ENCODE data around the gene GRIK3. TPM values are rescaled to one million over a fixed set of nuclear protein-coding genes. Genes with fewer than 3 reads are reported as not detected.
"Not testable (repeated sequence)": the region's sequence is repeated elsewhere in the genome, so short reads cannot be mapped to it uniquely, and the experiment has no call there.

Gene GRIK3
- total RNA-seq, 2 donors from 2014 or later = not detected

DNA sequence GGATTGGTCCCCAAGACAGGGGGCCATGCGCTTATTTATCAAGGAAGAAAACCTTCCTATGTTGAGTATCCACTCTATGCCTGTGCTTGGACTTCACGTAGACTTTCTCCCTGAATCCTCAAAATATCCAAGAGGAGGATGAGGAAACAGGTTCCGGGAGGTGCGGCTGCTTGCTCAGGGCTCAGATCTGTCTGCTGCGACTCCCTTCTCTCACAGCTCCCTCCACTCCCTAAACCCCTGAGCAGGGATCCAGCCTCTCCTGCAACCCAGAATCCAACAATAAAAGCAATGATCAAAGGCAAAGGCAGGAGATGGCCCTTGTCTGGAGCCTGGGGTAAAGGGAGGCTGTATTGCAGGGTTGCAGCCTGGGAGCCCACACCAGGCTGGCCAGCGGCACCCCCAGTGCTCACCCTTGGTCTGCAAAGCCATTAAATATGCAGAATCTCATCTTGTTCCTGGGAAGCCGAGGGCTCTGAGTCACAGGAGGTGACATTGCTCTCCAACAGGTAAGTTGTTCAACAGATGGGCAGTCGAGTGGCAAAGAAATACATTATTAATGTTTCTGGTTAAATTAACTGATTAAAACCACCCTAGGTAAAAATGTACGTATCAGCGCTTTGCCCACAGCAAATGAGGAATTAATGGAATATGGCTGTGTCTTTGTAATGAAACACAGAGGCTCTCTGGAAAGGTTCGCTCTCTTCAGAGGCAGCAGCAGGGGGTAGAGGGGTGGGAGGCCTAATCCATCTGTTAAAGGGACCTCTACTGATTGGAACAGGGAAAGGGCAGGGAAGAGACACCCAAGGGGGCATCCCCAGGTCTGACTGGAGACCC, 111.5 kb downstream of the GRIK3 start:
- Mint-ChIP-seq H3K4me1 (ENCODE audit: low read depth in 2 of 2) (no peaks in the 10 kb centered on the region), H3K9me3 (no peaks in the 10 kb centered on the region), H3K27ac (no peak overlapping the region), H3K27me3 (peaks cover 0 to 6% of the 10 kb centered on the region in 2 donors), H3K36me3 (no peaks in the 10 kb centered on the region), H3K4me3 (no peak overlapping the region)
- ATAC-seq (no peak), DNase-seq (ENCODE audit: low spot score) (no peak)

DNA sequence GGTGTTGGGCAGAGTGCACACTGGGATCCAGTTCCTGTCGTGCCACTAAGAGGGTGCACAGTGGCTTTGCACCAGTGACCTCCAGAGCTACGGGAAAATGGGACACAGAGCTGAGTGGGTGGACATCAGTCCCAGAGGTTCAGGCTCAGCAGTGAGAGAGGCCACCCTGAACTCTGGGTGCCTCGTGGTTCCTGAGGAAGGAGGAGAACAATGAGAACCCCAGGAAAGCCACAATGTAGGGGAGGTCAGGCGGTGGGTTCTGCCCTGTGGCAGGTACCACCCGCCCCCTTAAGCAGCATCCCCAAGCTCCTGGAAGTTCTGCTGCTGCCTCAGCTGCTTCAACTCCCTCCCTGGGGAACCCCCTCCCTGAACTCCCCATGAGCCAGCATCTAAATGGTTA, 112.2 kb downstream of the GRIK3 start:
- peaks cover 0 to 3% of the 10 kb centered on the region in 2 donors for H3K27me3 Mint-ChIP-seq
- DNase-seq (ENCODE audit: low spot score) (no peak), ATAC-seq (no peak)
- H3K36me3 Mint-ChIP-seq = no peaks in the 10 kb centered on the region
- no peaks in the 10 kb centered on the region for H3K9me3 Mint-ChIP-seq
- H3K4me3 Mint-ChIP-seq = no peak overlapping the region
- no peak overlapping the region for H3K27ac Mint-ChIP-seq
- H3K4me1 Mint-ChIP-seq (ENCODE audit: low read depth in 2 of 2) = no peaks in the 10 kb centered on the region

DNA sequence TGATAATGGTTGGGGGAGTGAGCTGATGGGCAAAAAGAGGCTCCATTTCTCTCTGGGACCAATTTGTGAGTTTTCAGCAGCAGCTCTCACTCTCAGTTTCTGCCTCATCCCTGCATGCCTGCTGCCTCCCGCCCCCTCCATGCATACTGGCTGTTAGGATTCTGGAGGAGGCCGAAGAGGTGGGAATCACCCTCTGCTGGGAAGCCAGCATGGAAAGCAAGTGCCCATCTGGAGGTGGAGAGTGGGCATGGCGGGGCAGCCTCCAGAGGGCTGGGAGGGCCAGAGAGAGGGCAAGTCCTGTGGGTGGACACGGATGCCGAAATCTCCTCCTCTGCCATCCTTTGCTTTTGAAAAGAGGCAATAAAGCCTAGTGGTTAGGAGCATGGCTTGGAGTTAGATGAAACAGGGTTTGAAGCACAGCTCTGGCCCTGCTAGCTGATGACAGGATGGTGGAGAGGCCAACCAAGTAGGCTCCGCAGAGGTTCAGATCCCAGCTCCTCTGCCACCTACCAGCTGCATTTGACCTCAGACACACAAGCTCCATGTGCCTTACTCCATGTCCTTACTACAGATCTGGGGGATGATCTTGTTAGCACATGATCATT, 113.4 kb downstream of the GRIK3 start:
- peaks cover under 1 to 2% of the 10 kb centered on the region in 2 donors for H3K27me3 Mint-ChIP-seq
- H3K4me1 Mint-ChIP-seq (ENCODE audit: low read depth in 2 of 2) = no peaks in the 10 kb centered on the region
- no peaks in the 10 kb centered on the region for H3K9me3 Mint-ChIP-seq
- H3K36me3 Mint-ChIP-seq = no peaks in the 10 kb centered on the region
- no peak overlapping the region for H3K27ac Mint-ChIP-seq
- no peak for DNase-seq (ENCODE audit: low spot score)
- no peak overlapping the region for H3K4me3 Mint-ChIP-seq
- no peak for ATAC-seq

DNA sequence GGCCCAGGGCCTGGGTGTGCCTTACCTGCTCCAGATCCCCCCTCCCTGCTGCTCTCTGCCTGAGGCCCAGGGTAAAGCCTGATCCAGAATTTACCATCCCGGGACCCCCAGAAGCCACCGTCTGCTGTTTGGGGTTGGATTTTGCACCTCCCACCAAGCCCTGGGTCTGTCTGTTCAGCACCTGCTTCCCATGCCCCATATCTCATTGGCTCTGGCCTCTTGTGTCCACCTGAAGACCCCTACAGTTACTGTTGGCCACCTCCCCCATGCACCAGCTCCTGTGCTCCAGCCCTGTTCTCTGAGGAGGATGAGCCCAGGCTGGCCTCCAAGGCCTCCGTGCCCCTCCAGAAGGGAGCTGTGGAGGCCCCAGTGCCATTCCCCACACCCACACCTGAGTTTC, 113.9 kb downstream of the GRIK3 start:
- DNase-seq (ENCODE audit: low spot score) (no peak), ATAC-seq (no peak)
- Mint-ChIP-seq H3K27me3 (peaks cover 4 to 7% of the 10 kb centered on the region in 2 donors), H3K36me3 (no peaks in the 10 kb centered on the region), H3K27ac (no peak overlapping the region), H3K9me3 (no peaks in the 10 kb centered on the region), H3K4me1 (ENCODE audit: low read depth in 2 of 2) (no peaks in the 10 kb centered on the region), H3K4me3 (no peak overlapping the region)

DNA sequence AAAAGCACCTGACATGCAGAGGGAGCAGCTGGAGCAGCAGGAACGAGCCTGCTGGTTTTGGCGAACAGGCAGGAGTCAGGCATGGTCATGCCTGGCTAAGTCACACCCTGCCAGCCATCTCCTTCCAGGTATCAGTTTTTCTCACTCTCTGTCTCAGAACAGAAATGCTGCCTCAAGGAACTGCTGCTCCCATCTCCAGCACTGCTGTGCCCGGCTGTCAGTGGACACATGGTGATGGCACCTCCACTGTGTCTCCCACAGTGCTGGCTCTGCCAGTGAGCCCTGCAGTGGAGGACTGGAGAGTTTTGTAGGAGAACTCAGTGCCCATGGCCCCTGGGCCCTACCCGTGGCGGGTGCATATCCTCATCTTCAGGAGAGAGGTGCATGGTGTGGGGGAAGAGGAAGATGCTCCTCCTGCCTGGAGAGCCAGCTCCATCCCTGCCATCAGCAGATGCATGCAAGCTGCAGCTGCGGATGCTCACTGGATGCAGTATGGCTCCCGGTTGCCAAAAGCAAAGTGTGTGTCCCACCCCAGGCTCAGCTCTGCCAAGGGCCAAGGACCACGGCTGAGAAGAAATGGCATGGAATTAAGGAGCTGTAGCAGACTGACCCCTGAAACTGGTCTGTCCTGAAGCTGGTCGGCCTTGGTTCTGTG, 114.7 kb downstream of the GRIK3 start:
- Mint-ChIP-seq H3K4me1 (ENCODE audit: low read depth in 2 of 2) (no peaks in the 10 kb centered on the region), H3K27me3 (peaks cover 4 to 7% of the 10 kb centered on the region in 2 donors), H3K27ac (no peak overlapping the region), H3K36me3 (no peaks in the 10 kb centered on the region), H3K4me3 (no peak overlapping the region), H3K9me3 (no peaks in the 10 kb centered on the region)
- ATAC-seq (peak in 1 of 2 donors; percentile 51), DNase-seq (ENCODE audit: low spot score) (no peak)

DNA sequence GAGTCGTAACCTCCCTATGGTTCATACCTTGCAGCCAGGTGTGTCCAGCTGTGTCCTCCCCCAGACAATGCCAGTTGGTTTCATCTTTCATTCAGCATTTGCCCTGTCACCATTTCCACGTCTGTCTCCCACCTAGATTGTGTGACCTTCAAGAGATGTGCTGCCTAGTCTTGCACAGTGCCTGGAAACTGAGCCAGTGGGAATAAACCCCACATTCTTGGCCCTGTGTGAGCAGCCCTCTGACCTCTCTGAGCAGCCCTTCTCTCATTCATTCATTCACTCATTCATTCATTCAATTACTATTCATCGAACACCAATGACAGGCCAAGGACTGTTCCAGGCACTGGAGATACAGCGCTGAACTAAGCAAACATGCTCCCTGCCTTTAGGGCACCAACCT, 115.7 kb downstream of the GRIK3 start:
- no peak for DNase-seq (ENCODE audit: low spot score)
- no peak for ATAC-seq
- H3K36me3 Mint-ChIP-seq = no peaks in the 10 kb centered on the region
- no peak overlapping the region for H3K4me3 Mint-ChIP-seq
- H3K27ac Mint-ChIP-seq = no peak overlapping the region
- H3K4me1 Mint-ChIP-seq (ENCODE audit: low read depth in 2 of 2) = no peaks in the 10 kb centered on the region
- H3K9me3 Mint-ChIP-seq = no peaks in the 10 kb centered on the region
- H3K27me3 Mint-ChIP-seq = peaks cover 8 to 15% of the 10 kb centered on the region in 2 donors

DNA sequence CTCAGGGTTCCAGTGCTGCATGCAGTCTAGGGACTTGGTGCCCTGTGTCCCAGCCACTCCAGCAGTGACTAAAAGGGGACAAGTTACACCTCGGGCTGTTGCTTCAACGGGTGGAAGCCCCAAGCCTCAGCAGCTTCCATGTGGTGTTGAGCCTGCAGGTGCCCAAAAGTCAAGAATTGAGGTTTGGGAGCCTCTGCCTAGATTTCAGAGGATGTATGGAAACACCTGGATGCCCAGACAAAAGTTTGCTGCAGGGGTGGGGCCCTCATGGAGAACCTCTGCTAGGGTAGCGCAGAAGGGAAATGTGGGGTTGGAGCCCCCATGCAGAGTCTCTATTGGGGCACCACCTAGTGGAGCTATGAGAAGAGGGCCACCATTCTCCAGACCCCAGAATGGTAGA, 117.8 kb downstream of the GRIK3 start:
- not testable (repeated sequence) for DNase-seq (ENCODE audit: low spot score); H3K27ac Mint-ChIP-seq; ATAC-seq; H3K36me3 Mint-ChIP-seq; H3K4me1 Mint-ChIP-seq (ENCODE audit: low read depth in 2 of 2); H3K4me3 Mint-ChIP-seq; H3K9me3 Mint-ChIP-seq
- peaks cover 17 to 31% of the 10 kb centered on the region in 2 donors for H3K27me3 Mint-ChIP-seq

DNA sequence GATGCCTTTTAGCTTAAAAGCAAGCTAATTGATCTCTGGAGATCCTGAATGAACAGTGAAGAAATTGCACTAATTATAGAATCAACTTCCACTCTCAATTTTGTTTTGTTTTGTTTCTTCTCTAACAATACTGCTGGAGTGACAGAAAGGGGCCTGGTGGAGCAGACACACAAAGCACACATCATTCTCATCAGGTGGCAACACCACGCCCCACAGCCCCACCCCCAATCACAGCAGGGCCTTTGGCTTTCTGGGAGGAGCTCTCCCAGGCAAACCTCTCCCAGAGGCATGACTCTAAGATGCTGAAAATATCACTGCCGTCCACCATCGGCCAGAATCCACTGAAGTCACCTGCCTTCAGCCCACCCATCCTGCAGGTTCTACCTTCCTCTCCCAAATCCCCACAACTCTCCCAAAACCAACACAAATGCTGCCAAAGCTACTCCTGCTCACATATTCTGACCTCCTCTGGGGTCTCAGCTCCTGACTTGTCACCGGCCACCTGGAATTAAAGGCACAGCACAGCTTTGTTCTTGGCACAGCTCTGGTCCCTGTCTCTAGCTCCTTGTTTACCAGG, 120.7 kb downstream of the GRIK3 start:
- Mint-ChIP-seq H3K9me3 (no peaks in the 10 kb centered on the region), H3K27me3 (peaks cover 18 to 35% of the 10 kb centered on the region in 2 donors), H3K36me3 (no peaks in the 10 kb centered on the region), H3K4me1 (ENCODE audit: low read depth in 2 of 2) (no peaks in the 10 kb centered on the region), H3K27ac (no peak overlapping the region), H3K4me3 (no peak overlapping the region)
- no peak for ATAC-seq
- DNase-seq (ENCODE audit: low spot score) = no peak

DNA sequence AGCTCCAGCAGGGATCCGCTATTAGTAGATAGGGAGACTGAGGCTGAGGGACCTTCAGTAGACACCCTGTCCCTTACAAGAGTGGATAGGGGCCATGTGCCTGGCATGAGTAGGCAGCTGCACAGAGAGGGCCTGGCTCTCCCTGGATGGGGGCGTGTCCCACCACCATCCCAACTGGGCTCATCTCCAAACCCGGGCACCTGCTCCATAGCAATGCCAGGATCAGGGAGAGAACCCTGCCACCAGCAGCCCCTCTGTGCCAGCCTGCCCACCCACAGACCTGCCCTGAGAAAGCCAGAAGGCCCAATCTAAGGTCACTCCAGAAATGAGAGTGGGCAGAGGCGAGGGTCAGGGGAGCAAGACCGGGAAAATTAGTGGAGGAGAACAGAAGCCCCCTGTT, 121.3 kb downstream of the GRIK3 start:
- ATAC-seq (no peak), DNase-seq (ENCODE audit: low spot score) (no peak)
- H3K27me3 Mint-ChIP-seq = peaks cover 18 to 39% of the 10 kb centered on the region in 2 donors
- no peaks in the 10 kb centered on the region for H3K36me3 Mint-ChIP-seq
- H3K4me1 Mint-ChIP-seq (ENCODE audit: low read depth in 2 of 2) = no peaks in the 10 kb centered on the region
- no peak overlapping the region for H3K27ac Mint-ChIP-seq
- no peaks in the 10 kb centered on the region for H3K9me3 Mint-ChIP-seq
- no peak overlapping the region for H3K4me3 Mint-ChIP-seq

DNA sequence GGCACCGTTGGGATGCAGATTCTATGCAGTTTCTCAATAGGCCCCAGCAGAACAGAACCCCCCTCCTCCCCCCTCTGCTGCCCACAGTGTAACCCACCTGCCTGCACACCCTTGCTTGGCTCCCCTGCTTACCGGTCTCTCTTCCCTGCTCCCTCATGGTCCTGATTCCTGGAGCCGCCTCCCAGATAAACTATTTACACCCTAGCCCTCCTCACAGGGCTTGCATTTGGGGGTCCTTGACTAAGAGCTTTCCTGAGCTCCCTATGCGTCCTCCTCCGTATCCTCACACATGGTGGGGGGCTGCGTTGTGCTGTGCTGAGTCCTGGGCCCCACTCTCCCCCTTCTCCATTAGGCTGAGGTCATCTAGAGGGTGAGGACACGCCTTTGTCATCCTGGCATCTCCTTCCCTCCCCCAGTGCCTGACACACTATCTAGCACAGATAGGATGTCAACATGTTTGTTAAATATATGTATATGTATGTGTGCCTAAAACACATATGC, 121.9 kb downstream of the GRIK3 start:
- DNase-seq (ENCODE audit: low spot score) = no peak
- Mint-ChIP-seq H3K9me3 (no peaks in the 10 kb centered on the region), H3K27ac (no peak overlapping the region), H3K36me3 (no peaks in the 10 kb centered on the region), H3K27me3 (peaks cover 18 to 41% of the 10 kb centered on the region in 2 donors), H3K4me1 (ENCODE audit: low read depth in 2 of 2) (no peaks in the 10 kb centered on the region), H3K4me3 (no peak overlapping the region)
- no peak for ATAC-seq

DNA sequence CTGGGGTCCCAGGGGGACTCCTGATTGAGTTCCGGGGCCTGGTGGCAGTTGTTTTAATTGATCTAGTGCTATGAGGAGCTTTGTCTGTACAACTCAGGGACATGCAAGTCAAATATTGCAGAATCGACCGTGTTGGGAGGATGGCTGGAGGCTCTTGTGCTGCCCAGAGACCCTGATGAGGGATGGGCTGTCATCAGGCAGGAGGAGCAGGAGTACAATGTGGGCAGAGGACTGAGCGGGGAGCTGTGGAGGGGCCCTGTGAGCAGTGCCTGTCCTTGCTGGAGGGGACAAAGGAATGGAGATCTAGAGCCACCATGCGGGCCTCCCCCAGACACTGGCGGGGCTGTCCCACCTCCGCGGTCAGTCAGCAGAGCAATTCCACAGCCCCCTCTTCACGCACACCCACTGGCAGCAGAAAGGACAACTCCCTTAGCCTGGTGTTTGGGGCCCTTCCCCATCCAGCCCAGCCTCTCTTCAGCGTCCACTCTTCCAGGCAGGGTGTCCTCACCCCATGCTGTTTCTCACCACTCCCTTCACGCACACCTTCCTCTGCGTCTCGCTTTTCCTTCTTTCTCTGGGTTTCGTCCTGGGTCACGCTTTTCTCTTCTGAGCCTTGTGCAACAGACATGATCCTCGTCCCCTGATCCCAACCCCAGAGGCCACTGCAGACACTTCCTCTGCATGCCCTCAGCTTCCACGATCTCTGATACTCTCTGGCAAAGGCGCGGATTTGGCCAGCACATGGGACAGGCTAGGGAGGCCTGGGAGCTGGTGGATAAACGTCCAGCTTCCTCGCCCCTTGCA, 122.6 kb downstream of the GRIK3 start:
- Mint-ChIP-seq H3K36me3 (no peaks in the 10 kb centered on the region), H3K4me1 (ENCODE audit: low read depth in 2 of 2) (no peaks in the 10 kb centered on the region), H3K27me3 (peaks cover 23 to 46% of the 10 kb centered on the region in 2 donors), H3K4me3 (no peak overlapping the region), H3K9me3 (no peaks in the 10 kb centered on the region), H3K27ac (no peak overlapping the region)
- DNase-seq (ENCODE audit: low spot score) (no peak), ATAC-seq (no peak)

DNA sequence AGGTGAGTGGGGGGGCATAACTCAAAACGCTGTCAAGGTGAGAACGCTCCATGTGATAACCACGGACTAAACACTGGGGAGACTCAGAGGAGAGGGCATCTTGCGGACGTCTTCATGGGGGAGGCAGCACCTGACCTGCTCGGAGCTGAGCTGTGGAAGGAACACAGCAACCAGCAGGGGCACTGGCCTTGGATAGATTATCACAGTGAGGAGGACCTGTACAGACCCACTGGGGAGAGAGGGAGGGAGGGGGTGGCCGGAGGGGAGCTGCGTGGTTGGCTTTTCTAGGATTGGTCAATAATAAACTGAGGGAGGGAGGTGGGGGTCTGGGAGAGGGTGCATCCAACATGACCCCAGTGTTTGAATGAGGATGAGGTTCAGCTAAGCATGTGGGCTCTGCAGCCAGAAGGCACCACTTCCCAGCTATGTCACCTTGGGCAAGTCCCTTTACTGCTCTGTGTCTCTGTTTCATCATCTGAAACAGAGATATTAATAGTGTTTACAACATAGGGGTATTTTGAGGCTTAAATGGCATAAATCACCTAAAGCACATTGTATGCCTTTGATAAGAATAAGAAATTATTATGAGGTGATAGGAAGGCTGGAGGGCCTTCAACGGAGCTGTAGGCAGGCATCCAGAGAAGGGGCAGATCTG, 123.3 kb downstream of the GRIK3 start:
- ATAC-seq = no peak

More for the DNA sequence above, 123.3 kb downstream of the GRIK3 start:
- Mint-ChIP-seq H3K36me3 (no peaks in the 10 kb centered on the region), H3K27me3 (peaks cover 23 to 46% of the 10 kb centered on the region in 2 donors), H3K4me1 (ENCODE audit: low read depth in 2 of 2) (no peaks in the 10 kb centered on the region), H3K9me3 (no peaks in the 10 kb centered on the region), H3K27ac (no peak overlapping the region), H3K4me3 (no peak overlapping the region)
- no peak for DNase-seq (ENCODE audit: low spot score)
